Measurements from ENCODE around the gene SP6. TPM values are rescaled to one million over a fixed set of nuclear protein-coding genes. Genes with fewer than 3 reads are reported as not detected.

The SP6 gene
- total RNA-seq, 4 donors from 2014 or later = 0.12 to 0.31 (median 0.14) TPM

DNA sequence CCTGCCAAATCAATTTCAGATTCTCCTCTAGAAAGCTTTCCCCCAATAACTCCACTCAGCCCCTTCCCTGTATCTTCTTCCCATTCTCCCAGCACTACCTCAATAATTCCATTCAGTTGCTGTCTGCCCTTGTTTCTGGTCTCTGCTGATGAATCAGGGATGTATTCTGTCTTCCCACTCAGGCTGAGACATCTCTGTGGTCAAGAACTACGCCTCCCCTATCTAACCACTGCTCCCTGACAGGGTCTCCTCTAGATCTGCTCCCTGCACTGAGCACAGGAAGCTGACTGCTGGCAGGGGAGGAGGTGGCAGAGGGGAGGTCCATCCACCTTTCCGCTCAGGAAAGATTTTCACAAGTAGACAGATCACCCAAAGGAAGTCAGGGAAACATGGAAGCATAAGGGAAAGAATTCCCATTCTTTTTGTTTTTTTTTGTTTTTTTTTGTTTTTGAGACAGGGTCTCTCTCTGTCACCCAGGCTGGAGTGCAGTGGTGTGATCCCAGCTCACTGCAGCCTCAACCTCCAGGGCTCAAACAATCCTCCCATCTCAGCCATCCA lies 28.1 kb upstream of the SP6 start:
- no peak for TF ChIP-seq EP300 (IDR thresholded peaks at IDR 0.05)
- Histone ChIP-seq H3K9me3 (no peaks in the 10 kb centered on the region), H3K4me3 (no peak overlapping the region), H3K4me1 (no peaks in the 10 kb centered on the region), H3K36me3 (no peaks in the 10 kb centered on the region), H3K27ac (no peak overlapping the region), H3K27me3 (peaks cover 68% of the 10 kb centered on the region)
- 51% methylated on average over 2 of the region's 2 CpGs; no CpG with 5 or more reads in 1 of the 2 donors for WGBS, 2 donors (ENCODE audit: low coverage in 1 of 2)
- no peak for ATAC-seq

DNA sequence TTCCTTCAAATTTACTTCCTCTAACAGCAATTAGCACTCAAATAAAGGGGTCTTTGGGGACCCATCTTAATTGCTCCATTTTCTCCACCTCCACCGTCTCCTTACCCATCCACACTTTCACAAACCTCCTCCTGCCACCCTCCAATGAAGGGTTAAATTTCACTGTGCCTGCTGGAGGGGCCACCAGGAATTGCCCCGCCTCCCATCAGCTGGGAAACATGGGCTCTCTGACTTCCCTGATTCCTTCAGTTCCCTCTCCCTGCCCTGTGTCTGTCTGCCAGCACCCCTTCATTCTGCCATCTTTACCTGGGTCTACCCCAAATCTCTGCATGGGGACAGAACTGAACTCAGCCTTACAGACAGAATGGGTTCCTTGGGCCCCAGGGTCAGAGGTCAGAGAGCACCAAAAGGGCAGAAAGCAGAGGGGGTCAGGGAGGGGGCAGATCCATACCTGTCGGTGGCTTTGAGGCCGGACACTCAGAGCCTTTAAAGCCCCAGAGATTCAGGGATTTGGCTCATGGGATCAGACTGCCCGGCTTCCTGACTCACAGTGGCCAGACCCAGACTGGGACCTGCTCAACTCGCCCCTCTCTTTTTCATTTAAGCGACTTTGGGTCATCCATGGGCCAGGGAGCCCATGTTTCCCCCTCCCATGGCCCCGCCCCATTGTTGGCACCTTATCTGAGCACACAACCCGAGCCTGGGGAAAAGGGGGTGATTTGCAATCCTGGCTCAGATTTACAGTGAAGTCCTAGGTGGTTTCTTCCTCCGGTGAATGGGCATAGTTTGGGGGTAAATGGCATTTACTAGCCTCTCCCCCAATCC lies 27.5 kb upstream of the SP6 start:
- ATAC-seq = no peak
- Histone ChIP-seq H3K4me1 (no peaks in the 10 kb centered on the region), H3K4me3 (no peak overlapping the region), H3K27ac (no peak overlapping the region), H3K9me3 (no peaks in the 10 kb centered on the region), H3K36me3 (no peaks in the 10 kb centered on the region), H3K27me3 (peaks cover 68% of the 10 kb centered on the region)
- TF ChIP-seq, protein P1, sequence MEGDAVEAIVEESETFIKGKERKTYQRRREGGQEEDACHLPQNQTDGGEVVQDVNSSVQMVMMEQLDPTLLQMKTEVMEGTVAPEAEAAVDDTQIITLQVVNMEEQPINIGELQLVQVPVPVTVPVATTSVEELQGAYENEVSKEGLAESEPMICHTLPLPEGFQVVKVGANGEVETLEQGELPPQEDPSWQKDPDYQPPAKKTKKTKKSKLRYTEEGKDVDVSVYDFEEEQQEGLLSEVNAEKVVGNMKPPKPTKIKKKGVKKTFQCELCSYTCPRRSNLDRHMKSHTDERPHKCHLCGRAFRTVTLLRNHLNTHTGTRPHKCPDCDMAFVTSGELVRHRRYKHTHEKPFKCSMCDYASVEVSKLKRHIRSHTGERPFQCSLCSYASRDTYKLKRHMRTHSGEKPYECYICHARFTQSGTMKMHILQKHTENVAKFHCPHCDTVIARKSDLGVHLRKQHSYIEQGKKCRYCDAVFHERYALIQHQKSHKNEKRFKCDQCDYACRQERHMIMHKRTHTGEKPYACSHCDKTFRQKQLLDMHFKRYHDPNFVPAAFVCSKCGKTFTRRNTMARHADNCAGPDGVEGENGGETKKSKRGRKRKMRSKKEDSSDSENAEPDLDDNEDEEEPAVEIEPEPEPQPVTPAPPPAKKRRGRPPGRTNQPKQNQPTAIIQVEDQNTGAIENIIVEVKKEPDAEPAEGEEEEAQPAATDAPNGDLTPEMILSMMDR (IDR thresholded peaks at IDR 0.05) = no peak
- 36 to 50% methylated on average over 5 to 6 of the region's 10 CpGs for WGBS, 2 donors (ENCODE audit: low coverage in 1 of 2)

DNA sequence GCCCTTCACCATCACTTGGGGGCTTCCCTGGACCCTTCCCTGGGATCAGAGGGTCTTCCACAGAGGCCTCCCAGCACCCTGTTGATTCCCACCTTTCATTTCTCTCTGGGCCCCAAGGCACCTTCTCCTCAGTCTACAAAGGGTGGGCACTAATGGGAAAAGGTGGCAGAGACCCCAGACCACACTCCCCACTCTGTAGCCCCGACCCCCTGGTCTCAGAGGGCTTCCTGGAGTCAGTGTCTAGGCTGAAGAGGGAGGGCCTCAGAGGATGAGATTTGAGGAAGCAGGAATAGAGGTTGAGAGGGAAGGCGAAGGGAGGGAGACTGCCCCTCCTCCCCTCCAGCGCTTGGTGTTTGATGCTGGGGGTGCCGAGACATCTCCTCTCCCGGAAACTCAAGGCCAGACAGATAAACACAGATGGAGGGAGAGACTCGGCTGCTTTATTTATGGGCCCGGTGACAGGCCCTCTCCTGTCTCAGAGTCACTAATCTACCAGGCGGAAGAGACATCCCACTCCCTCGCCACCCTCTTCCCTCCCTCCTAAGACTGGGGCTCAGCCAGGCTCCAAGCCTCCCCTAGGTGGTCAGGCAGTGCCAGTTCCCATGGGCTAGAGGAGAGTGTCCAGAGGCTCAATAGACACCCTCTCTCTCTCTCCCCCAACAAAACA lies 26.5 kb upstream of the SP6 start:
- no peak overlapping the region for H3K27ac ChIP-seq
- H3K4me3 ChIP-seq = no peak overlapping the region
- H3K9me3 ChIP-seq = no peaks in the 10 kb centered on the region
- WGBS, 2 donors (ENCODE audit: low coverage in 1 of 2) = 30 to 70% methylated on average over 2 to 8 of the region's 9 CpGs
- H3K36me3 ChIP-seq = no peaks in the 10 kb centered on the region
- no peak for TF ChIP-seq EP300 (IDR thresholded peaks at IDR 0.05)
- TF ChIP-seq POLR2A (IDR thresholded peaks at IDR 0.05) = no peak
- TF ChIP-seq, protein P1 (IDR thresholded peaks at IDR 0.05) = no peak
- TF ChIP-seq POLR2AphosphoS5 (IDR thresholded peaks at IDR 0.05) = no peak
- H3K4me1 ChIP-seq = peaks cover 0 to 3% (median 0%) of the 10 kb centered on the region in 3 donors
- H3K27me3 ChIP-seq = peaks cover 77% of the 10 kb centered on the region
- no peak for ATAC-seq

DNA sequence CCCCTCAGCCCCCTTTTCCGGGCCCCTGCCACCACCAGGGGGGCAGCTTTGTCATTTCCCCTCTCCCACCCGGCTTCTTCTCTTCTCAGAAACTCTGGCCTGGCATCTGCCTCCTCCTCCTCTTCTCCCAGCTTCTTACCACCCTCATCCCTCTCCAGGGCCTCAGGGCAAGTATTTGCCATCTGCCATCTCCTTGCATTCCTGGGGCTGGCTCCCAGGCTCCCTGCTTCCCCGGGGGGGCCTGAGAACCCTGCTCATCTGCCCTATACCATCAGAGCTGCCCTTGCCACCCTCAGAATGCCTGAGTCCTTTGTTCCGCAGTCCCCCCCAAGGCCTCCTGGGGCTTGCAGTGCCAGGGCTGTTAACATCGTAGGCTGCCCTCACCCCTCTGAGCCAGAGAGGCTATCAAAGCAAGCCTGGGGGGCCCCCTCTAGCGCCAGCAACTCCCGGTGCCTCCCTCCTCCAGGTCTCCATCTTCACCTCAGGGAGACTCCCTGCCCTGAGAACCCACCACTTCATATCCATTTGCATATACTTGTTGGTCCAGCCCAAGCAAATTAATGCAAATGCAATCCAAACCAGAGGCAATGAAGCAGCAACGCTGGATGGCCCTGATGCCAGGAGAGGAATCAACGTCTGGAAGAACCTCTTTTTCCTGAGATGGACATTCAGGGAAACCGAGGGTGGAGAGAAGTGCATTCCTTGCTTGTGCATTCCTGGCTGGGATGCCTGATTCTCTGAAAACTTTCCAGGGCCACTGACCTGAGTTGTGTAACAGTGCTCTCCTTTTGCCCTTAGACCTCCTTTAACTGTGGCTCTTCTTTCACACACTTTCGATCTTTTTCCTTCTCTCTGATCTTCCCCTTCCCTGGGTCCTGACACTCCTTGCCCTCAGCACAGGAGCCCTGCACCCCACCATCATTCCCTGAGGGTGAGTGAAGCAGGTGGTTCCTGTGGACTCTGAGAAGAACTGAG lies 24.3 kb upstream of the SP6 start:
- H3K27ac ChIP-seq = no peak overlapping the region
- 46 to 56% methylated on average over 6 to 10 of the region's 11 CpGs for WGBS, 2 donors (ENCODE audit: low coverage in 1 of 2)
- peaks cover 97% of the 10 kb centered on the region for H3K27me3 ChIP-seq
- peaks cover 0 to 7% (median 0%) of the 10 kb centered on the region in 3 donors for H3K4me1 ChIP-seq
- no peak for TF ChIP-seq EP300 (IDR thresholded peaks at IDR 0.05)
- no peak for TF ChIP-seq POLR2AphosphoS5 (IDR thresholded peaks at IDR 0.05)
- no peak for TF ChIP-seq POLR2A (IDR thresholded peaks at IDR 0.05)
- TF ChIP-seq, protein P1 (IDR thresholded peaks at IDR 0.05) = no peak
- no peaks in the 10 kb centered on the region for H3K9me3 ChIP-seq
- no peak overlapping the region for H3K4me3 ChIP-seq
- H3K36me3 ChIP-seq = no peaks in the 10 kb centered on the region
- ATAC-seq = no peak

All from gastroesophageal sphincter (tissue), 4 donors.